ENCODE measurements around the gene BHLHE40.

The BHLHE40 gene

DNA sequence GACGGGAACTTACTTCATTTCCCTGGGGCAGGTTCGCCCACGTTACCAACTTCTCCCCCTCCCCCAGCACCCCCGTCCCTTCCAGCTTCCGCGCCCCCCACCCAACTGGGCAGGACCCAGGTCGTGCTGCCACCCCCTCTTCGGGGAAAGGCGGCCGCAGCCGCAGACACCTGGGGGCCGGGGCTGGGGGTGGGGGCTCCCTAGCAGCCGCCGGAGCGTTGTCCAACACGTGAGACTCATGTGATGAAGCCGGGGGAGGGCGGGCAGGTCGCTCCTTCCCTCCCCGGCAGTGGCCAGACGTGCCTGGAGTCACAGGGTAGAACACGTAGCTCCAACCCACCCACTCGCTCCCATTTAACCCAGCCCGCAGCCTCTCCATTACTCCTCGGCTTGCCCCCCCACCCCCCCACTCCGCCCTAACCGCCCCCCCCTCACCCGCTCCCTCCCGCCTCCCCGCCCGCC is 240 bp upstream of the BHLHE40 start:
- TF ChIP-seq PATZ1 (CRISPR knock-in tag; IDR thresholded peaks at IDR 0.05; ENCODE audit: borderline replicate concordance) (no peak), ZFP30 (CRISPR knock-in tag; IDR thresholded peaks at IDR 0.05) (no peak), SNAI2 (CRISPR knock-in tag; IDR thresholded peaks at IDR 0.05) (no peak)
- TF ChIP-seq, protein P1, sequence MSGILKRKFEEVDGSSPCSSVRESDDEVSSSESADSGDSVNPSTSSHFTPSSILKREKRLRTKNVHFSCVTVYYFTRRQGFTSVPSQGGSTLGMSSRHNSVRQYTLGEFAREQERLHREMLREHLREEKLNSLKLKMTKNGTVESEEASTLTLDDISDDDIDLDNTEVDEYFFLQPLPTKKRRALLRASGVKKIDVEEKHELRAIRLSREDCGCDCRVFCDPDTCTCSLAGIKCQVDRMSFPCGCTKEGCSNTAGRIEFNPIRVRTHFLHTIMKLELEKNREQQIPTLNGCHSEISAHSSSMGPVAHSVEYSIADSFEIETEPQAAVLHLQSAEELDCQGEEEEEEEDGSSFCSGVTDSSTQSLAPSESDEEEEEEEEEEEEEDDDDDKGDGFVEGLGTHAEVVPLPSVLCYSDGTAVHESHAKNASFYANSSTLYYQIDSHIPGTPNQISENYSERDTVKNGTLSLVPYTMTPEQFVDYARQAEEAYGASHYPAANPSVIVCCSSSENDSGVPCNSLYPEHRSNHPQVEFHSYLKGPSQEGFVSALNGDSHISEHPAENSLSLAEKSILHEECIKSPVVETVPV (CRISPR knock-in tag; IDR thresholded peaks at IDR 0.05) = no peak
- ATAC-seq = peak; percentile 64

DNA sequence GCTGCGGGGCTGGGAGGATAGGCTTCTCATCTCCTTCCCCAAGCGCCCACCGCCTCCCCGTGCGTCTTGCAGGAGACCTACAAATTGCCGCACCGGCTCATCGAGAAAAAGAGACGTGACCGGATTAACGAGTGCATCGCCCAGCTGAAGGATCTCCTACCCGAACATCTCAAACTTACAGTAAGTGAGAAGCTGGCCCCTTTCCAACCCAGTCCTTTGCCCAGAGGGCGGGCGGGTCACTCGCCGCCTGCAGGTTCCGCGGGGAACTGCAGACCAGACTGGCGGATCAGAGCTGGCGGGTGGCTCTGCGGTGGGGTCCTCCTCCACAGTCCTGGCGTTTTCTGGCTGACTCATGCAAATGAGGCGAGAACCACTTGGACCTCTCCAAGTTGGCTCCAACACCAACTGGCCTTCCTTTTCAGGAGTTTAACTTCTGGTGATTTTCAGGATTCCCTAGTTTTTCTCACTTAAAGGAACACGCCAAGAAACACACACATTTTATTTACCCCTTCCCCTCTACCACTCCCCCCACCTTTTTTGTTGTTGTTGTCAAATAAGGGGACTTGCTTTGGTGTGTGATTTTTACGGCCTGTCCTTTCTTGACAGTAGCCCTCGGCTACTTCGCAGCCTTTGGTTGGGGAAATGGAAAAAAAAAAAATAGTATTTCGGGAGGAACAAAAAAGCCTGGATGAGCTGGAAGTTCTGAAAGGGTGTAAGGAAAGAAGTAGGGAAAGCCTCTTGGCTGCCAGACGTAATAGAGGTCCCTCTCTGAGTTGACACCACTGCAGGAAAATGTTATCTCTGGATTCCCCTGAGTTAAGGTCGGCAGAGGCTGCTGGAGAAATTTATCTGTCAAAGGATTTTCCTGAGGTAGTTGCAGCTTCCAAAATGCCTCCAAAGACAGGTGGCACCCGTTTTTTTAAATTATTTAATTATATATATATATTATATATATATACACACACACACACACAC is 1.3 kb downstream of the BHLHE40 start:
- ATAC-seq = peak; percentile 32
- TF ChIP-seq ESRRG (CRISPR knock-in tag; IDR thresholded peaks at IDR 0.05) = no peak
- TF ChIP-seq ZFP3 (CRISPR knock-in tag; IDR thresholded peaks at IDR 0.05) = peak; percentile 72; the same call in 1 of the 2 replicates
- no peak for TF ChIP-seq ZC3H10 (CRISPR knock-in tag; IDR thresholded peaks at IDR 0.05)
- 0 out of 2 replicates have a peak, but pooled peaks have one; percentile 29 for TF ChIP-seq GLIS3 (CRISPR knock-in tag; IDR thresholded peaks at IDR 0.05)
- TF ChIP-seq ZFP30 (CRISPR knock-in tag; IDR thresholded peaks at IDR 0.05) = no peak
- TF ChIP-seq SNAI2 (CRISPR knock-in tag; IDR thresholded peaks at IDR 0.05) = no peak

DNA sequence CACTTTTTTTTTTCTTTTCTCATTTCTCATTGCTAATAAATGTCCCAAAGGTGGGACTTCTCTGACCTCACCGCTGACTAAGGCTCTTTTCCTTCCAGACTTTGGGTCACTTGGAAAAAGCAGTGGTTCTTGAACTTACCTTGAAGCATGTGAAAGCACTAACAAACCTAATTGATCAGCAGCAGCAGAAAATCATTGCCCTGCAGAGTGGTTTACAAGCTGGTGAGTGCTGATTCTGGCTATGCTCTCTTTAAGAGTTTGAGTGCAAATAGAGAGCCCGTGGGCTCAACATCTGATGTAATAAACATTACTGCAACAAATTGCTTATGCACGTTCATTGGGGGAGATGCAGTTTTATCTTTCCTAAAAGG is 2.0 kb downstream of the BHLHE40 start:
- TF ChIP-seq TCF4 (CRISPR knock-in tag; IDR thresholded peaks at IDR 0.05; ENCODE audit: borderline replicate concordance) = no peak
- TF ChIP-seq, protein P2, sequence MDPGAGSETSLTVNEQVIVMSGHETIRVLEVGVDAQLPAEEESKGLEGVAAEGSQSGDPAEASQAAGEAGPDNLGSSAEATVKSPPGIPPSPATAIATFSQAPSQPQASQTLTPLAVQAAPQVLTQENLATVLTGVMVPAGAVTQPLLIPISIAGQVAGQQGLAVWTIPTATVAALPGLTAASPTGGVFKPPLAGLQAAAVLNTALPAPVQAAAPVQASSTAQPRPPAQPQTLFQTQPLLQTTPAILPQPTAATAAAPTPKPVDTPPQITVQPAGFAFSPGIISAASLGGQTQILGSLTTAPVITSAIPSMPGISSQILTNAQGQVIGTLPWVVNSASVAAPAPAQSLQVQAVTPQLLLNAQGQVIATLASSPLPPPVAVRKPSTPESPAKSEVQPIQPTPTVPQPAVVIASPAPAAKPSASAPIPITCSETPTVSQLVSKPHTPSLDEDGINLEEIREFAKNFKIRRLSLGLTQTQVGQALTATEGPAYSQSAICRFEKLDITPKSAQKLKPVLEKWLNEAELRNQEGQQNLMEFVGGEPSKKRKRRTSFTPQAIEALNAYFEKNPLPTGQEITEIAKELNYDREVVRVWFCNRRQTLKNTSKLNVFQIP (CRISPR knock-in tag; IDR thresholded peaks at IDR 0.05; ENCODE audit: borderline replicate concordance, low read depth) = no peak
- no peak for TF ChIP-seq ZNF8 (CRISPR knock-in tag; IDR thresholded peaks at IDR 0.05)
- TF ChIP-seq ZFP3 (CRISPR knock-in tag; IDR thresholded peaks at IDR 0.05) = no peak
- no peak for TF ChIP-seq BACH2 (CRISPR knock-in tag; IDR thresholded peaks at IDR 0.05; ENCODE audit: borderline replicate concordance)
- no peak for TF ChIP-seq ZC3H10 (CRISPR knock-in tag; IDR thresholded peaks at IDR 0.05)
- no peak for TF ChIP-seq PPARA (CRISPR knock-in tag; IDR thresholded peaks at IDR 0.05; ENCODE audit: borderline replicate concordance)
- no peak for ATAC-seq

DNA sequence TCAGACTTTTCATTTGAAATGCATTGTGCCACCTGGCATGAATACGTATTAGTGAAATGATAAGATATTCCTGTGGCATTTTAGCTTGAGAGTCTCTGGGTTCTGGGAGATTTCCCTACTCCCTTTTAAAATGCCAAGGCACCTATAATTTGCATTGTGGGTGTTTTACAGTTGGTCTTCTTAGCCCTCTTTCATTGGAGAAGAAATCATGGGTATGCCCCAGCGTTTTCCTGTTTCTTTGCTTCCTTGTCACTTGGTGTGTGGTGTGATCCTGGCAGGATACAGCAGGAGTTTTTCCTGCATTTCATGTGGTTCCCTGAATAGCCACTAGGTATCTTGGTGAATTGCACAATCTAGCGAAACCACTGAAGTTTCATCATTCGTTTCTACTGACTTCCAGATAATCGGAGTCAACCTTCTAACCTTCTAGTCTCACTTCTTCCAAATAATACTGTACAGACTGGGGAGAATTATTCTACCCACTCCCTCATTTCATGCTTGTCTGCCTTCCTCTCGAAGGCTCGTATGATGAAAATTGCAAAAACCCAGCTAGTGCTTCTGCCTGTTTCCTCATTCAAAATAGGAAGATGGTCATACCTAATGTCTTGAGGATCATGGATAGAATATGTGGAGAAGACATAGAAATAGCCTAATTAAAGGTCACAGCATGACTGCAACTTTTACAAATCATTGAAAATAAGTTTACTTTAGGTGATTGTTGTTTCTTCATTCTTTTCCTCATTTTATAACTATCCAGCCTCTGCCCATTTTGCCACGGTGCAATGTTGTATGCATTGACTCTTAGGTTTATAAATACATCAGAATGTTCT is 2.6 kb downstream of the BHLHE40 start:
- ATAC-seq = no peak
- TF ChIP-seq ZNF565 (CRISPR knock-in tag; conservative IDR thresholded peaks at IDR 0.05; ENCODE audit: low read depth) = no peak
- TF ChIP-seq ZC3H10 (CRISPR knock-in tag; IDR thresholded peaks at IDR 0.05) = peak; percentile 53

DNA sequence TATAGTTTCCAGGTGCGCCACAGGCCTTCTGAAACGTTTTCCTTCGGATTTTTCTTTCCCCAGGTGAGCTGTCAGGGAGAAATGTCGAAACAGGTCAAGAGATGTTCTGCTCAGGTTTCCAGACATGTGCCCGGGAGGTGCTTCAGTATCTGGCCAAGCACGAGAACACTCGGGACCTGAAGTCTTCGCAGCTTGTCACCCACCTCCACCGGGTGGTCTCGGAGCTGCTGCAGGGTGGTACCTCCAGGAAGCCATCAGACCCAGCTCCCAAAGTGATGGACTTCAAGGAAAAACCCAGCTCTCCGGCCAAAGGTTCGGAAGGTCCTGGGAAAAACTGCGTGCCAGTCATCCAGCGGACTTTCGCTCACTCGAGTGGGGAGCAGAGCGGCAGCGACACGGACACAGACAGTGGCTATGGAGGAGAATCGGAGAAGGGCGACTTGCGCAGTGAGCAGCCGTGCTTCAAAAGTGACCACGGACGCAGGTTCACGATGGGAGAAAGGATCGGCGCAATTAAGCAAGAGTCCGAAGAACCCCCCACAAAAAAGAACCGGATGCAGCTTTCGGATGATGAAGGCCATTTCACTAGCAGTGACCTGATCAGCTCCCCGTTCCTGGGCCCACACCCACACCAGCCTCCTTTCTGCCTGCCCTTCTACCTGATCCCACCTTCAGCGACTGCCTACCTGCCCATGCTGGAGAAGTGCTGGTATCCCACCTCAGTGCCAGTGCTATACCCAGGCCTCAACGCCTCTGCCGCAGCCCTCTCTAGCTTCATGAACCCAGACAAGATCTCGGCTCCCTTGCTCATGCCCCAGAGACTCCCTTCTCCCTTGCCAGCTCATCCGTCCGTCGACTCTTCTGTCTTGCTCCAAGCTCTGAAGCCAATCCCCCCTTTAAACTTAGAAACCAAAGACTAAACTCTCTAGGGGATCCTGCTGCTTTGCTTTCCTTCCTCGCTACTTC is 3.8 kb downstream of the BHLHE40 start:
- ATAC-seq = no peak
- TF ChIP-seq TSHZ2 (CRISPR knock-in tag; IDR thresholded peaks at IDR 0.05) (no peak), RARB (CRISPR knock-in tag; IDR thresholded peaks at IDR 0.05) (no peak), BACH2 (CRISPR knock-in tag; IDR thresholded peaks at IDR 0.05; ENCODE audit: borderline replicate concordance) (no peak), TOX (CRISPR knock-in tag; IDR thresholded peaks at IDR 0.05; ENCODE audit: borderline replicate concordance) (no peak), ZNF565 (CRISPR knock-in tag; conservative IDR thresholded peaks at IDR 0.05; ENCODE audit: low read depth) (no peak), ISL1 (CRISPR knock-in tag; IDR thresholded peaks at IDR 0.05) (no peak)
- TF ChIP-seq, protein P1 (CRISPR knock-in tag; IDR thresholded peaks at IDR 0.05) = no peak
